NCI-H2196 treated with DMSO at 0.1 percent for 48 hours (cell line): Measurements from ENCODE around the gene KIRREL1.

Experiments used
- DNase-seq: peaks from one replicate; lab custom pipeline; 2025; ENCODE audit not compliant: unreplicated experiment; lab: John Stamatoyannopoulos, UW

The KIRREL1 gene

GRCh38 chr1:157993147-157993917, at the start of gene KIRREL1:
KIRREL1 (plus strand) TSS chr1:157993645; CDS start chr1:157993677, 32 bp downstream.
- DNase-seq, result no peak

DNA sequence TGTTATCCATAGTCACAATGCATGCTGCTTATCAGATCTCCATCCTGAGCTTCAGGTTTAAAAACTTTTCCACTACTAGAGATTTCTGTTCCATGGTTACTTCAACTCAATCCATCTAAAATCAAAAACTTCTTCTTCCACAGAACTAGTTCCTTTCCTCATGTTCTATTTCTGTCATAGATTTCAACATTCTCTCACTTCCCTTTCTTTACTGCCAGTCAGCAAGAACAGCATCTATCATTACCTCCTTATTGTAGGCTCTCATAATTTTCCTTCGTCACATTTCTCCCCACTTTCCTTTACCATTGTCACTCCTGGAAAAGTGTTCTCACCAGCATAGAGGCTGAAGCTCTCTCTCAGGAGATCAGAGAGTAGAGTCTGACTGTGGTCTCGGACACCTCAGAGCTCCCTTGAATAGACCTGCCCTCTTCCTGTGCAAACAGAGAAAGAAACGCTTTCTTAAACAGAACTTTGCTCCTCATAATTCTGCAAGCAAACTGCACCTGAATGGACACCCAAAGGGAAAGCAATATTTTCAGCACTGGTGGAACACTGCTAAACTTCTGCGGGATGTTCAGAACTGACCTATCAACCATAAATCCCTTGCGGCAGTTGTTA, 48.7 kb upstream of the KIRREL1 start:
- no peak for DNase-seq

- no peak for DNase-seq
These were observed 45.0 kb upstream of the KIRREL1 start for GRCh38 chr1:157948312-157949073.

DNA sequence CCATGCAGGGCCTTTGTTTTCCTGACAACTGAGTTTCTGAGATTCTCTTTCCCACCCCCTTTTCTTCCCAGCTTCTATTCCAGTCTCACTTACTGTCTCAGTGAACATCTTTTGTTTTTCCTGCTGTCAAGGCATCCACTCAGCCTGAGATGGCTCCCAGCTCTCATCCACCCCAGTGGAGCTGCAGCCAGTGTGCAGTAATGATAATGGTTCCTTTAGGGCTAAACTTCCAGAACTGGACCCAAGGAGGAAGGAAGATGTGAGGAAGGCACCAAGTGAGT, 44.4 kb upstream of the KIRREL1 start:
- DNase-seq, result no peak

DNA sequence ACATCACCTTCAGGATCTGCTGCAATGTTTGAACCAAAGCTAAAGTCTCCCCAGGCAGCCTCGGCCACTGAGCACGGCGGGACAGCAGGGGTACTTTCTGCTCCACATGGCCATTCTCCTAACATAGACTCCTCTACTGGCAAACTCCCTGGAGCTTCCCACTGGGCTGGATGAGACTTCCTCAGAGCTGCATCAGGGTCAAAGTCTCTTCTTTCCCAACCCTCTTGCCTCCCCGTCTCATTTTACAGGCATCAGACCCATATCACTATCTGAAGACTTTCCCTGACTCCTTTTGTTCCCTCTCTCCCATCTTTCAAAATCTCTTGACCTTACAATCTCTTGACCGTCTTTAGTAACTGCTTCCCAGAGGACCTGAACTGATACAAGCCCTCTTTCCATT, 42.2 kb upstream of the KIRREL1 start:
- DNase-seq, result no peak

- DNase-seq, result no peak
These were observed 40.8 kb upstream of the KIRREL1 start for GRCh38 chr1:157952601-157953000.

DNA sequence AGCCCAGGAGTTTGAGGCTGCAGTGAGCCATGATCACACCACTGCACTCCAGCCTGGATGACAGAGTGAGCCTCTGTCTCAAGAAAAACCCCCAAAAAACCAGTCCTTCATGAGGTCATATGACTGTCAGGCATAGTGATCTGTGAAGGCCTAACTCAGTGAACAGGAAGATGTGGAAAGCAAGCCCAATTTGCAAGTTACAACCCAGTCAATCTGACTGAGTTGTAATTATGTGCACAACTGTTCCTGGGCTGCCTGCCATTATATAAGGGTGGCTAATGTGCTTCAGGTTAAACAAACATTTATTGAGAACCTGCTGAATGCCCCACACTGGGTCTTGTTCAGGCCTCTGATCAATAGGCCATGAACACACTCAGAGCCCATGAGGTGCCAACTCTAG, 38.2 kb upstream of the KIRREL1 start:
- DNase-seq, result no peak

GRCh38 chr1:157955857-157956256, 37.6 kb upstream of the KIRREL1 start:
- no peak for DNase-seq

DNA sequence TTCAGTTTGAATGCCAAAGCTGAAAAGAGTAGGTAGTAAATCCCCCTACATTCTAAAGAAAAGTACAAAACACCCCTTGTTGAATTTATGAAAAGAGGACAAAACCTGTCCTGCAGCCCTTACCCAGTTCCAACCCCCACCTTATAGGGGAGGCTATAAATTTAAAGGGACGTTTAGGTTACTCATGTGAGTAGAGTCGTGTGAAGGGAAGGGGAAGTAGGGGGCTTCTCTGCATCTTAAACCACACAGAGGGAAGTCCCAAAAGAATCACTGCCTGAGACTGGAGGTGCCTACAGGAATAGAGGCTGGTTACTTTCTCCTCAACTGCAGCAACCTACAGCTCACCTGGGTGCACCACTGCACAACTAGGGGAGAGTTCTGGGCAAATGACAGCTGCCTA, 36.7 kb upstream of the KIRREL1 start:
- DNase-seq, result no peak

DNA sequence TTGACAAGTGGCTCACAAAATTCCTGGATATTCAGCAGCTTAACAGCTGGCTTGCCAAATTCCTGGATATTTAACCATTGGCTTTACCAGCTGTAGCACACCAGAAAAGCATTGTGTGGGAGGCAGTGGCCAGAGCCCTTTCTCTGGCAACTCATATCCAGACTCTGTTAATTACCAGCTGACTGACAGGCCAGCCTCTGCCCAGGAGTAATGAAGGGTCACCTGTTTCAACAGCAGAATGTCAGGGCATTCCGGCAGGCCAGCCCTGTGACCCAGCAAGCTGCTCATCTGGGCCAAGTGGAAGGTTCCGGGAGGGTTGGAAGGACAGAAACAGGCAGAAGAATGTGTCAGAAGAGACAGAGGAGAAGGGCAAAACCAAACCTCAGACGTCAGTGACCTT, 35.2 kb upstream of the KIRREL1 start:
- no peak for DNase-seq

DNA sequence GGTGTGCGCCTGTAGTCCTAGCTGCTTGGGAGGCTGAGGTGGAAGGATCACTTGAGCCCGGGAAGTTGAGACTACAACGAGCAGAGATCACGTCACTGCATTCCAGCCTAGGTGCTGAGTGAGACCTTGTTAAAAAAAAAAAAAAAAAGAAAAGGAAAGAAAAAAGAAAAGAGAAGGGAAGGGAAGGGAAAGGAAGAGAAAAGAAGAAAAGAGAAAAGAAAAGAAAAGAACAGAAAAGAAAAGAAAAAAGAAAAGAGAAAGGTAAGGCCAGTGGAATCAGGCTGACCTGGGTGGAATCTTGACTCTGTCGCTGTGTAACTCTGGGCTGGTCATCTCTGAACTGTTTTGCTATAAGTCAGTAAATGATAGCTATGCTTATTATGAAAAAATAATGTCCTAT, 33.7 kb upstream of the KIRREL1 start:
- DNase-seq, result no peak

DNA sequence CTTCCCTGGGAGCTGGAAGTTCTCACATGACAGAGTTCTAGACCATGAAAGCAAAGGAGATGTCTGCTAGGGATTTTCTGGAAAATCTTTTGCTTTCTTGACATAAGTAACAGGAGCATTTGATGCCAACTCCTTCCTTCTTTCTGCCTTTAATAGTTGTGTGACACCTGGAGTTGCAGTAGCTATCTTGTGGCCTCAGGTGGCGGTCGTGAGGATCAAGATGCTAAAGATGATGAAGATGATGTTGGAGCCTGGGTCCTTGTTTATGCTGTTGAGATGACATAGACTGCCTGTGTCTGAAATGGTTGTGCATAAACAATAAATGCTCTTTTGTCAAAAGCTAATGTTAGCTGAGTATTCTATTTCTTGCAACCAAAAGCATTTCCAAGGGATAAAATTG, 32.7 kb upstream of the KIRREL1 start:
- DNase-seq, result no peak

GRCh38 chr1:157961805-157962762, 31.4 kb upstream of the KIRREL1 start:
- no peak for DNase-seq

DNA sequence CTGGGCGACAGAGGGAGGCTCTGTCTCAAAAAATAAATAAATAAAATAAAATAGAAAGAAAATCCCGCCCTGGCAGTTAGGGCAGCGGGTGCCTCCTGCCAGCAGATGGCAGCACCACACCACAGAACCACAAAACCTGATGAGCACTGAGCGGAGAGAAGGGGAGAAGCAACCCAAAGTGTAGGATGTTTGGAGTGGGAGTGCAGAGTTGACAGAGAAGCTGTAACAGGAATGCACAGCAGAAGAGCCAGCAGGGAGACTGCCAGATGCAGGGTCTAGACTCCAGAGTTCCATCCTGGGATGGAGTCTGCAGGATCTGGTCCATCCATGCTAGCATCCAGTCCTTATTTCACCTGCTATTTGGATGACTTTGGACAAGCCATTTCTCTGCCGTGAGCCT, 29.7 kb upstream of the KIRREL1 start:
- peak; percentile 21 for DNase-seq

DNA sequence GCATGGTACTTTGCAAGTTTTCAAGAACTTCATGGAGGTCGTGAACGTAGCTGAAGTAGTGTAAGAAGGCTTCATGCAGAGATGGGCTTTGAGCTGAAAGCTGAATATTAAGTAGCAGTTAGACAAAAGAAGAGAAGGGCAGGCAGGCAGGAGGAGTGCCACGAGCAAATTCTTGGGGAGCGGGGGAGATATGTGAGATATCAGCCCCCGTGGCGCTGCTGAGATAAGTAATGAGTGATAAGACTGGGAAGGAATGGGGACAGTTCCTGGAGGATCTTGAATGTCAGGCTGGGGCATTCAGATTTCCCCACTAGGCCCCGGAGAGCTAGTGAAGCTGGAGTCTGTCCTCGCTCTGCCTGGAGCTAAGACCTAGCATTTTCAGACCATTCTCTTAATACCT, 27.9 kb upstream of the KIRREL1 start:
- no peak for DNase-seq

DNA sequence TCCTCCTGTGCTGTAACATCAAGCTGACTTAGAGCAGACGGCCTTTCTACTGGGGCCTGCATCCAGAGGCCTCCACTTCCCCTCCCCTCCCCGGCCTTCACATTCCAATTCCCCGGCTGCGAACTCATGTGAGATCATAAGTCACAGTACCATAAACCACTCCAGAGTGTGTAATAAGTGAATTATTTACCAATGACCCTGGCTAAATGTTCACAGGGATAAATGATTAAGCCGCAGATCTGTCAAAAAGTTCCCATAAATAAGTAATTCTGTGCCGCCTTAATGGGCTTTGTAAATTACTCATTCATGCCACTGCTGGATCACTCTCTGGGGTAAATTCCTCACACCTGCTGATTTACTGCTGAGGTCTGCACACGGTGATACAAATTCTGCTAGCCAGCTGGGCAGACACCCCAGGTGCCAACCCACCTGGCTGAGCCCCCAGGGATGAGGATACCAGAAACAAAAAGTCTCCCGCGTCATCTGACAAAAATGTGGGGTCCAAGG, 27.4 kb upstream of the KIRREL1 start:
- DNase-seq, result no peak

DNA sequence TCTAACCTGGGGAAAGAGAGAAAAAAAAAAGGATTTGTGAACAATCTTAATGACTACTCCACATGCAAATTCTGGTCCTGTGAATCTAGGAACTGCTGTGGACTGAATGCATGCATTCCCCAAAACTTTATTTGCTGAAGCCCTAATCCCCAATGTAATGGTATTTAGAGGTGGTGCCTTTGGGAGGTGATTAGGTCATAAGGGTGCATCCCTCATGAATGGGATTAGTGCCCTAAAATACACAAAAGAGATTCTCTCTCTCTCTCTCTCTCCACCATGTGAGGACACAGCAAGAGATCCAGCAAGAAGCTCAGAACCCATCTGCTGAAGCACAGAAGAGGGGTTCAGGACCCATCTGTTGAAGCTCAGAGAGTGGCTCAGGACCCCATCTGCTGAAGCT, 26.2 kb upstream of the KIRREL1 start:
- DNase-seq, result no peak

DNA sequence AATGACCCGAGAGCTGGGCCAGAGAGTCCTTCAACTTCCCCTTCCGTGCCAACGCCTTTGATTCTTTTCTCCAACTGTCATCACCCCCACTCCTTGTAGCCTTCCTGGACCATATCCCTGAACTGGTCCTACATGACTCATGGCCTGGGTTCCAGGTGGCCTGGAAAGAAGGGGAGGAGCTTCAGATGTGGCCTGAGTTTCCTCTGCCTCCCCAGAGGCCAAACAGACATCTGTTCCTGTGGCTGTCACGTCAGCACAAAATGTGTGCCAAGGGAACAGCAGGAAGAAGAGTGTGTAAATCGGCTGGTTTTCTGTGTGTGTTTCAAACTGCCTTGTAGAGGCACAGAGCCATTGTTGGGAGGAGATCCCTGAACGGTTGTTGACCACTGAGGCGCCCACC, 24.9 kb upstream of the KIRREL1 start:
- no peak for DNase-seq

- DNase-seq, result no peak
These were observed 24.5 kb upstream of the KIRREL1 start for GRCh38 chr1:157968946-157969345.

GRCh38 chr1:157969697-157970485, 23.6 kb upstream of the KIRREL1 start:
- no peak for DNase-seq
